Activated naive CD4-positive, alpha-beta T cell treated with anti-CD3 and anti-CD28 coated beads, Interleukin-2, amount 50 U/mL, for 16 hours (primary cell): ENCODE data around the gene HOXD8.
A peak's percentile ranks its signal among the peaks of the same experiment; 100 is the strongest.

ENCODE experiments used
- DNase-seq: peaks from one replicate; pipeline ENCODE4 v3.0.0-alpha.2; 2020

Gene HOXD8

DNA sequence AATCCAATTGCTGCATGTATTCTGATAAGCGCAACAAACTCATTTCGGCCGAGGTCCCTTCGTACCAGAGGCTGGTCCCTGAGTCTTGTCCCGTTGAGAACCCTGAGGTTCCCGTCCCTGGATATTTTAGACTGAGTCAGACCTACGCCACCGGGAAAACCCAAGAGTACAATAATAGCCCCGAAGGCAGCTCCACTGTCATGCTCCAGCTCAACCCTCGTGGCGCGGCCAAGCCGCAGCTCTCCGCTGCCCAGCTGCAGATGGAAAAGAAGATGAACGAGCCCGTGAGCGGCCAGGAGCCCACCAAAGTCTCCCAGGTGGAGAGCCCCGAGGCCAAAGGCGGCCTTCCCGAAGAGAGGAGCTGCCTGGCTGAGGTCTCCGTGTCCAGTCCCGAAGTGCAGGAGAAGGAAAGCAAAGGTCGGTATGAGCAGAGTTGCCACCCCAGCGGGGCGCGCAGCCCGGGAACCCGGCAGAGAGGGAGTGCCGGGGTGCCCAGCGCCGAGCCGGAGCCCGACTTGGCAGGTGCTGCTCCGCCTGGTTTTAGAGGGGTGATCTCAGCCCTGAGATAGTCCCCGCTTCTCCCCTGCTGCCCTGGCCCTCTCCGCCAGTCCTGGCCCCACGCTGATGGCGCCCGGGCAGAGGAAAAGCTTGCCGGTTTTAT lies 12.2 kb upstream of the HOXD8 start:
- no peak for DNase-seq

DNA sequence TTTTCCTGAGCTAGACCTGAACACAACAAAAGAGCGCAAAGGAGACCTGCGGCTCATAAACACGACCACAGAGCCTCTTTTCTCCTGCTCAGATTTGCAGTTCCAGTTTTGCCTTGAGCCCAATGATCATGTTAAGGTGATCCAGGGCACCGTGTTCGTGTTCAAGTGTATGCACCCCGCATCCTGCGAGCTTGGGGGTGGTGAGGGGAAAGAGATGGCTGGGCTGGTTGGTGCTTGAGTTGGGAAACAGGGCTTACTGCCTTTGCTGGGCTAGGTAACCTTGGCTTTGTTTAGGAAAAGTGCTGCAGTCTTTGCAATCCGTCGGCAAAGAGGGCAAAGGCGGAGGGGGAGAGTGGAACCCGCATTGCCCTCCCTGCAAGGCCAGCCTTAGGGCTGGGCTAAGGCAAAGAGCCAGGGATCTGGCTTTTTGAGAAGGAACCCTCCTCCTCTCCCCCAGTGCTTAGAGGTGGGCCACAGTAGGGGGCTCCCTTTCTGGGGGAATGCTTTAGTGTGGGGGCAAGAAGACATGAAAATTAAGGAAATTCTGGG lies 11.6 kb upstream of the HOXD8 start:
- no peak for DNase-seq

DNA sequence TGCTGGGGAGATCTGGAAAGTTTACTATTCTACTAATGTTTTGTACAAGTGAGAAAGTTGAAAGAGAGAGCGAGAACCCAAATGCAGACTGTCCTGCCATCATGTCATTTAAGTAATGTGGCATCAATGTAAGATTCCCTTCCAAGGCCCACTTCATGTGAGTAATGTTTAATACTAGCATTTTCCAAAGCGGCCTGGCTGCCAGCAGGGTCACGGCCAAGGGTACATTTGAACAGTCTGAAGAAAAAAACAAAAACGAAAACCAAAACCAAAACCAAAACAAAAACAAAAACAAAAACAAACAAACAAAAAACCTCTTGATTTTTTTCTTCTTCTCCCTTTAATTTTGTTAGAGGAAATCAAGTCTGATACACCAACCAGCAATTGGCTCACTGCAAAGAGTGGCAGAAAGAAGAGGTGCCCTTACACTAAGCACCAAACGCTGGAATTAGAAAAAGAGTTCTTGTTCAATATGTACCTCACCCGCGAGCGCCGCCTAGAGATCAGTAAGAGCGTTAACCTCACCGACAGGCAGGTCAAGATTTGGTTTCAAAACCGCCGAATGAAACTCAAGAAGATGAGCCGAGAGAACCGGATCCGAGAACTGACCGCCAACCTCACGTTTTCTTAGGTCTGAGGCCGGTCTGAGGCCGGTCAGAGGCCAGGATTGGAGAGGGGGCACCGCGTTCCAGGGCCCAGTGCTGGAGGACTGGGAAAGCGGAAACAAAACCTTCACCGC lies 10.7 kb upstream of the HOXD8 start:
- no peak for DNase-seq

DNA sequence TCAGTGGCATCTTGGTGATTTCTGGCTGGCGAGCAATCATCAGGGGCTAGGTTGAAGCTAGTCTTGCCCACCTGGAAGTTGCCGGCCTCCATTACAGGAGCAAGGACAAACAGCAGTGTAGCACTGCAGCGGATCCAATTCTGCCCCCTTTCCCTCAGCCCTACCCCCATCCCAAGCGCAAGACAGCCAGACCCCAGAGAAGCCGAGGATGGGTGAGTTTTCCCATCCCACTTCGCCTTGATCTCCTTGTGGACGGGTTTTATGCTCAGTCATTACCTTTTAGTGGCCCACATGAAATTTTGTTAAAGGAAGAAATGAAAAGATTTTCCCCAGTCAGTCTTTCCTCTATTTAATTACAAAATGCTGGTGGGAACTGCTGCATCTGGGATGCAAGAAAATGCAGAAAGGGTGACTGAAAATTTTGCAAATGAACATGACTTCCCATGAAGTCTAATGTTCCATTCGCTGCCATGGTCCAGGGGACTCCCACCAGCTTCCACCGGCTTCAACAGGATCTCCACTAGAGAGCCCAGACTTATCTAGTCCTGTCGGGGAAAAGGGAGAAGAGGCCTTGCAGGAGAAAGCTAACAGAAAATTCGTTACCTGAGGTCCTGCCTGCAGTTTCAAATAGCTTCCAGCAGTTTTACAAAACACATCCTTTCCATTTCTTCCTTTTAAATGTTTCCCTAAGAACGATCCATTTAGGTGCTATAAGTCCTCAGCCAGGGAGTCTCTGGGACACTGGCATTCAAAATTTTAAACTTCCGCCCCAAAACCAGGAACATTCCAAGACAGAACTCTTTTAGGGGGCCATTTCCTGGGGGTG lies 8.9 kb upstream of the HOXD8 start:
- DNase-seq, result no peak

DNA sequence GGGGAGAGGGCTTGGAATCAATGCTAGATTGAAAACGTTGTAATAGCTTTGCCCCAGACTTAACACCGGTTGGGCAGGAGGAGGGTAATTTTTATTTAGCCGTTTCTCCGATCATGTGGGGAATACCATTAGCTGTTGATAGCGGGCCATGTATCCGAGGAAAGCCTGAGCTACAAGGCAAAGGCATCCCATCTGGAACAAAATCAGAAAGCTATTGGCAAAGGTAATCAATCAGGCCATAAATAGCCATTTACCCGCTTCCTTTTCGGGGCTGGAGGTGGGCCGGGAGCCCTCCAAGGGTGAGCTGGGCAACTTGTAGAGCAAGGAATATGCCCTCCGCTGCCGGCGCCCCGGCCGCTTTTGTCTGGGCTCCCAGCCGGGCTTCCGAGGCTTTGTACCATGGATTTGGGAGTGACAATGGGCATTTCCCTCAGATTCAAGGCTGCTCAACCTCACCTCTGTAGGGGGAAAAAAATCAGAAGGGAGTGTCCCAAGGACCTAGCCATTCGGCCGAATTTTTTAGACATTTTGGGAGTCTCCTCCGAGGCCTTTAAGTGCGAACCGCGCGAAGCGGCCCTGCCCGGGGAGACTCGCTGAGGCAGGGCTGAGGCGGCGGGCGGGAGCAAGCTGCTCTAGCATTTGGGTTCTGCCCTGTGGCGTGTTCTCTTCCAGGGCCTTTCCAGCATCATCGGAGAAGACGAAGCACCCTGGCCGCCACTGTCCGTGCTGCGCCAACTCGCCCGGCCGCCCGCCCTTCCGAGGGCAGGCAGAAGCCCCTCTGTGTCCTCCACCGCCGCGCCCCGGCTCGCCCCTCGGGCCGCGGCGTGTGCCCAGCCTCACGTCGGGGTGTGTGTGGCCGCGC lies 8.1 kb upstream of the HOXD8 start:
- DNase-seq, result no peak

DNA sequence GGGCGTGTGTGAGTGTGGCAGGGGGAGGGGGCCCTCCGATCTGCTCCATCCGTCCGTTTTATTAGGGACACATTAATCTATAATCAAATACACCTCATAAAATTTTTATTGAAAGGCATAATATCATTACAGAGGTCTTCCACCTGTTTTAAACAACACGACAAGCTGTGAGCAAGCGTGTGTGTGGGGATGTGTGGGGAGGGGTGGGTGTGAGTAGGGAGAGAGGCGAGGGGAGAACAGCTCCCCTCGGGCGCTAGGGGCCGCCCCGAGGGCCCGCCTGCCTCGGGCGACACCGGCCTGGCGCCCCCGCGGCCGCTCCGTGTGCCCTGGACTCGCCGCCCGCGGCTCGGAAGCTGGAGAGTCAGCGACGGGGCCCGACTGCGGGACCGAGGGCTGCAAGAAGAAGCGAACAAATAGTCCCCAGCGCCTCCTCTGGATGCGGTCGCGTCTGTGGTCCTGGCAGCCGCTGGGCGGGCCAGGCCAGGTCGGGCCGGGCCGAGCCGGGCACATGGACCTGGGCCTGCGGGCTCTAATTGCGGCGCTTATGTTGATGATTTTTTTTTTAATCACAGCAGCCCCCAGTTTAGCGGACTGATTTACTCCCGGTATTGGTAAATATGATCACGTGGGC lies 7.3 kb upstream of the HOXD8 start:
- no peak for DNase-seq

DNA sequence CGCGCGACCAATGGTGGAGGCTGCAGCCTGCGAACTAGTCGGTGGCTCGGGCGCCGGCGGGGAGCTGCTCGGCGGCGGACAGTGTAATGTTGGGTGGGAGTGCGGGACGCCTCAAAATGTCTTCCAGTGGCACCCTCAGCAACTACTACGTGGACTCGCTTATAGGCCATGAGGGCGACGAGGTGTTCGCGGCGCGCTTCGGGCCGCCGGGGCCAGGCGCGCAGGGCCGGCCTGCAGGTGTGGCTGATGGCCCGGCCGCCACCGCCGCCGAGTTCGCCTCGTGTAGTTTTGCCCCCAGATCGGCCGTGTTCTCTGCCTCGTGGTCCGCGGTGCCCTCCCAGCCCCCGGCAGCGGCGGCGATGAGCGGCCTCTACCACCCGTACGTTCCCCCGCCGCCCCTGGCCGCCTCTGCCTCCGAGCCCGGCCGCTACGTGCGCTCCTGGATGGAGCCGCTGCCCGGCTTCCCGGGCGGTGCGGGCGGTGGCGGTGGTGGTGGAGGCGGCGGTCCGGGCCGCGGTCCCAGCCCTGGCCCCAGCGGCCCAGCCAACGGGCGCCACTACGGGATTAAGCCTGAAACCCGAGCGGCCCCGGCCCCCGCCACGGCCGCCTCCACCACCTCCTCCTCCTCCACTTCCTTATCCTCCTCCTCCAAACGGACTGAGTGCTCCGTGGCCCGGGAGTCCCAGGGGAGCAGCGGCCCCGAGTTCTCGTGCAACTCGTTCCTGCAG lies 6.7 kb upstream of the HOXD8 start, which contains the start of gene HOXD9:
TSS of gene HOXD9 (plus strand) at position 37 of the 728 bp plus-strand sequence. CDS start at position 87, 50 bp downstream.
- no peak for DNase-seq

DNA sequence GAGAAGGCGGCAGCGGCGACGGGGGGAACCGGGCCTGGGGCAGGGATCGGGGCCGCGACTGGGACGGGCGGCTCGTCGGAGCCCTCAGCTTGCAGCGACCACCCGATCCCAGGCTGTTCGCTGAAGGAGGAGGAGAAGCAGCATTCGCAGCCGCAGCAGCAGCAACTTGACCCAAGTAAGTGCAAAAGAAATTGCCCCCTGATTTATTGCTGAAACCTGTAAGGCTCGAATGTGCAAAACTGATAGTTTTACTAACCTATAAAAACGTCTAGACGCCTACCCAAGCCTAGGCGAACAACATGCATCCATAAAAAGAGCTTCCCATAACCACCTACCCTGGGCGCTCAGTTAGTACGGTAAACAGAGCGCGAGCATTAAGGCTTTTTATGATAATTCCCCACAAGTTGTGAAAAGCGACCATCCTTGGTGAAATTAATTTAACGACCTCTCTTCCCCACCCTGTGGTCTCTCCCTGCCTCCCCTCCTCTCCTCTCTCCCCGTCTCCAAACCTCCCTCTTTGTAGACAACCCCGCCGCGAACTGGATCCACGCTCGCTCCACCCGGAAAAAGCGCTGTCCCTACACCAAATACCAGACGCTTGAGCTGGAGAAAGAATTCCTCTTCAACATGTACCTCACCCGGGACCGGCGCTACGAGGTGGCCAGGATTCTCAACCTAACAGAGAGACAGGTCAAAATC lies 5.9 kb upstream of the HOXD8 start:
- DNase-seq, result no peak

DNA sequence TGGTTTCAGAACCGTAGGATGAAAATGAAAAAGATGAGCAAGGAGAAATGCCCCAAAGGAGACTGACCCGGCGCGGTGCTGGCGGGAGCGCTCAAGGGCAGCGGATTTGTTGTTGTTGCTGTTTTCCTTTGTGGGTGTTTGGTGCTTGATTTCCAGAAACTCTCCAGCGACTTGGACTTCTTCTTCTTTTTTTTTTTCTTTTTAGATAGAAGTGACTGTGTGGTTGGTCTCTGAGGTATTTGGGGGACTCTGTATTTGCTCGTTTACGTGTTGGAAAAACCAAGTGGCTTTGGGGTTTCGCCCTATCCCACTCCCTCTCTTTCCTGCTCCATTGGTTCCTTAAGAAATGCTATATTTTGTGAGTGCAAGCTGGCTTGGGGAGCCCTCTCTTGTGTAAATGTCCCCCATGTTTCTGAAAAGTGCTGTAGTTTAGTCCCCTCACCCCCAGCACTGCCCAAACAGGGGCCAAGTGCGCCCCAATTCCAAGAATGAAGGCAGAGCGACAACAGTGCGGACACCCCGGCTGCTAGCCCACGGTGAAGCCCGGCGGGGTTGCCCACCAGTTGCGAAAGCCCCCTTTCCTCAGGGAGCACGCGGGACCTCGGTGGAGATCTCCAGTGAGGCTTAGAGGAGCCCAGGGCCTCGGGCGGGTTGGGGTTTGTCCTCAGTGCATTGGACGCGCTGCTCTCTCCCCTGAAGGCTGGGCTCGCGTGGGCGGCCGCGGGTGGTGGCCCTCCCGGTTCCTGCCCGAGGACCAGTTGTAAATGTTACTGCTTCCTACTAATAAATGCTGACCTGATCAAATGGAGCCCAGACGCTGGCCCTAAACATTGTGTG lies 5.2 kb upstream of the HOXD8 start:
- DNase-seq, result no peak

DNA sequence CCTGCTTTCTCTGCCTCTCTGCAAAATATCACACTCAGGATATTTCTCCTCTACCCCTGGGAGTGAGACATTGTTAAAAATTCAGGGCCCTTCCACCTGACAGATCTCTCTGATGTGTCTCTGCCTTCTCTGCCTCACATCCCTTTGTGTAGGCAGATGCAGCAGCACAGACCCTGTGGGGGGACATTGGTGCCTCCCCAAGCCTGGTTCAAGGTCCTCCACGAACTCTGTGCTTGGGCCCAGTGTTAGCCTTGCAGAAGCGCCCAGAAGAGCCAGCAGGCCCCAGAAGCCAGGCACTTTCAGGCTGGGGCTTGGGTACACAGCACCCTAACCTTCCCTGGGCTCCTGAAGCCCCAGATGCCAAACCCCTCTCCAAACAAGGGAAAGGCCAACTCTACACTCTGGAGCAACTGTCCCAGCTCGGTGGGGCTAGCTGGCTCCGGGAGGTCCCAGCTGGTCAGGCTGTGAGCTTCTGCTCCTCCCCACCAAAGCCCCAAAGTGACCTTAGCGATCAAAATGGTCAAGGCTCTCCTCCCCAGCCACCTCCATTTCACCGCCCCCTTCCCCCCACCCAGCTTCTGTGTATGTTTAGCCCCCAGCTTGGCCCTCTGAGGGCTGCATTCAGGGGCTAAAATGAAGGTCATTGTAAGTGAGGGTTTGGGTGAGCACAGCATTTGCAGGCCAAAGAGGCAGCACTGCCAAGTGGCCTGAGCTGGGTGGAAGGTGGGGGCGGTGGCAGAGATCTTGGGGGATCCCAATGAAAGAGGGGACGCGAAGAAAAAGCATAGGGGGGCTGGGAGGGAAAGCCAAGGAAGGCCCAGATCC lies 4.3 kb upstream of the HOXD8 start:
- no peak for DNase-seq

DNA sequence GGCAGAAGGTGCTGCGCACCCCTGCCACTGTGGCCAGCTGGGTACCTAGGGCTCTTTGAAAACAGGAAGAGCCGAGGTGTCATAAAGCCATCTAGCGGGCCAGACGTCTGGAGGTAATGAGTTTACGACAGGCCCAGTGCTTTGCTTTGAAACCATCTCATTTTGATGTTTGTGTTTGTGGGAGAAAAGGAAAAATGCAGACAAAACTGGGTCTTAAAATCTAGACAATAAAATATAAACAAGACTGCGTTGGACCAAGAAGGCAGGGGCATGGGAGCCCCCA lies 3.8 kb upstream of the HOXD8 start:
- DNase-seq, result no peak

DNA sequence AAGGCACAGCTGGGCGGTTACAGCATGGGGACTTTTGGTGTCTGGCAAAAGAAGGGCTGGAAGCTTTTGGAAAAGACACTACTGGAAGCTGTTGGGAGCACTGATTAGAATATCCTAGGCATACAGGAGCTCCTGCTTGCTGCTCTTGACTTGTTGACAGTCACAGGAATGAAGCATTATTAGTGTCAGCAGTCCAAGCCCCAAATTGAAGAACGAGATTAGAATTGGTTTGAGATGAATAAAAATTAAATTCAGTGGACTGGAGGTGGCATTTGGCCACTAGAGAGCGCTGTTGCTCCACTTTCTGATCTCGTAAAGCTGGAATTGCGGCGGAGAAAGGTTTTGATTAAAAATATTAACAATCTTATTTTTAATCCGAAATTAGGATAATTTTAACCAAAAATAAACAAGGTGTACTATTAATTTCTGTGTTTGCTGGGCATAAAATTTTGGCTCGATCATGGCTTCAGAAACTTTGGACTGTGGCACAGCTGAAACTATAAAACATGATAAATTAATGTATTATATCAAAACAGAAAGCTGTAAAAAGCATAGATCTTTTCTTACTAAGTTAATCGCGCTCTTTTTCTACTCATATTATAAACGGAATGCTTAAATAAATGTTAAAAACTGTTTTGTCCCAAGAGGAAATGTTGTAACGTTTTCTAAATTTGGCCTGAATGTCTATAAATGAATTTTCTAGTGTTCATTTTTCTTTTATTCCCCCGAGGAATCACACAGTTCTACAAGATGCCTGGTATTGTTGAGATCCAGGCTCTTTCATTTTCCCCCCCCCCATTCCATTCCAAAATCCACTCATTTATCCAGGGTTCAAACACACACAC lies 2.4 kb upstream of the HOXD8 start:
- peak; percentile 69 for DNase-seq

DNA sequence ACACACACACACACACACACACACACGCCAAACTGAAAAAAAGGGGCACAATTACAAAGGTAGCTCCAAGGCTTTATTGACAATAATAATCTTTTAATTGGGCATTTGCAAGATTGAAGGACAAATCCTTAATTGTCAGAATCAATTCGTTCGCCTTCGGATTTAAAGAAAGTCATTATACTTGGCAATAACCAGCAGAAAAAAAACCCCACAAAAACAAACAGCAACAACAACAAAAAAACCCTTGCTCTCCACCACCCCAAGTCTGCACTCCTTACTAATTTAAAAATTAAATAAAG lies 1.8 kb upstream of the HOXD8 start:
- no peak for DNase-seq

DNA sequence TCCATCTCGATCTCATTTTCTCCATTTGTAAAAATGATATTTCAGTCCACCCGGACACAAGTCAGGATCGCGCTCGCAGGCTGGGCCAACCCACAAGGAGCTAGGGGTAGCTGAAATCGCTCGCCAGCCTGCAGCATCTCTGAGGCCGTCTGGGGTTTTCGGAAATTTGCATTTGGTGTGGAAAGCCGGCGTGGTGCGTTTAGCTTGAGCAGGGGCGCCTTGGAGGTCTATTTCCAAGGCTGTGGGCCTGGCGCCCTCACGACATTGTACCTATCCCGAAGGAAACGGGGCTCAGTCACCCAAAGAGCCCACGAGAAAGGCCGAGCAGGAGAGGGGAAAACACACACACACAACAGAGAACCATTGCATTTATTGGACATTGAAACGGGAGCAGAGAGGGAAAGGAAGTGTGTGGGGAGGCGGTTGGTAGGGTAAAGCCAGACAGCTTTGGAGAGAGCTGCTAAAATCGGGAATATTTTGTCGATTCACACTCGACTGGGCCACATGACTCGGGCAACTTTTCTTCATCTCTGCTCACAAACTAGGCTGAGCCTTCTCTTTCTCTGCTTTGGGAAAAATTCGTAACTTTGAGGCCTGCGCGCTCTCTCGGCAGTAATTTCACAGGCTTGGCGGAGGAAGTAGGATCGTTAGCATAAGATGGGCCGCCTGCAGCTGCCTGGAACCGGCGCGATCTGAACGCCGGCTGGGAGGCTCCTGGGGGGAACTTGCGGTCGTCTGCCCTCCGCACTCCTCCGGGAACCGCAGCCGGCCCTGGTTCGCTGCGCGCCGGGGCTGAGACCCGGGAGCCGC lies 1.1 kb upstream of the HOXD8 start:
- no peak for DNase-seq

DNA sequence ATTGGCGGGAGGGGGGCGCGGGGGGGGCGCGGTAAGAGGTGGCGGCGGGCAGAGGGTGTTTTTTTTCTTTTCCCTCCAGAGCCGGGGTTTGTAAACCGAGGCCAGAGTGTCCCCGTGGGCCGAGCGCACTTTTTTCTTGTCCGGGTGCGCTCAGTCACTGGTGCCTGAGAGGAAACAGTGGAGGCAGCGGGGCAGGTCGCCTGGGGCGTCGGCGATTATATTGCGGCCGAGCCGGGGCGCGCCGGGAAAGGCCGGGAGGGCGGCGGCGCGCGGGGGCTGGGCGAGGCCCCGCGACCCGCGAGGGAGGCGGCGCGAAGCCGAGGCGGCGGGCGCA lies 275 bp downstream of the HOXD8 start:
- no peak for DNase-seq

DNA sequence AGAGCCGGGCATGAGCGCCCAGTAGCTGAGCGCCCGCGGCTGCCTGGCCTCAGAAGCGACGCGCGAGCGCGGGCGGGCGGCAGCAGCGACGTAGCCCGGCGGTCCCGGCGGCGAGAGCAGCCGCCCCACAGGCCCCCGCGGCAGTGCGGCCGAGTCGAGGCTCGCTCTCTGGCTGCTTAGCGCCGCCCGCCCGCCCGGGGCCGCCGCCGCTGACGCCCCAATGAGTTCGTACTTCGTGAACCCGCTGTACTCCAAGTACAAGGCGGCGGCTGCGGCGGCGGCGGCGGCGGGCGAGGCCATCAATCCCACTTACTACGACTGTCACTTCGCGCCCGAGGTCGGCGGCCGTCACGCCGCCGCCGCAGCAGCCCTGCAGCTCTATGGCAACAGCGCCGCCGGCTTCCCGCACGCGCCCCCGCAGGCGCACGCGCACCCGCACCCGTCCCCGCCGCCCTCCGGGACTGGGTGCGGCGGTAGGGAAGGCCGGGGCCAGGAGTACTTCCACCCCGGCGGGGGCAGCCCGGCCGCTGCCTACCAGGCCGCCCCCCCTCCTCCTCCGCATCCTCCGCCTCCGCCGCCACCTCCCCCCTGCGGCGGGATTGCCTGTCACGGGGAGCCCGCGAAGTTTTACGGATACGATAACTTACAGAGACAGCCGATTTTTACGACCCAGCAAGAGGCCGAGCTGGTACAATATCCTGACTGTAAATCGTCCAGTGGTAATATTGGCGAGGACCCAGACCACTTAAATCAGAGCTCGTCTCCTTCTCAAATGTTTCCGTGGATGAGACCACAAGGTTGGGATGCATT lies 847 bp downstream of the HOXD8 start:
- no peak for DNase-seq
